Cerebellar nuclear complex (tissue), 1 donor: ENCODE data around the gene RAX2.
"Not testable (repeated sequence)": the region's sequence is repeated elsewhere in the genome, so short reads cannot be mapped to it uniquely, and the experiment has no call there.

Source experiments
- DNase-seq, 2 experiments: peaks; one replicate each; lab custom pipeline; 2025; lab: John Stamatoyannopoulos, UW

RAX2 gene

DNA sequence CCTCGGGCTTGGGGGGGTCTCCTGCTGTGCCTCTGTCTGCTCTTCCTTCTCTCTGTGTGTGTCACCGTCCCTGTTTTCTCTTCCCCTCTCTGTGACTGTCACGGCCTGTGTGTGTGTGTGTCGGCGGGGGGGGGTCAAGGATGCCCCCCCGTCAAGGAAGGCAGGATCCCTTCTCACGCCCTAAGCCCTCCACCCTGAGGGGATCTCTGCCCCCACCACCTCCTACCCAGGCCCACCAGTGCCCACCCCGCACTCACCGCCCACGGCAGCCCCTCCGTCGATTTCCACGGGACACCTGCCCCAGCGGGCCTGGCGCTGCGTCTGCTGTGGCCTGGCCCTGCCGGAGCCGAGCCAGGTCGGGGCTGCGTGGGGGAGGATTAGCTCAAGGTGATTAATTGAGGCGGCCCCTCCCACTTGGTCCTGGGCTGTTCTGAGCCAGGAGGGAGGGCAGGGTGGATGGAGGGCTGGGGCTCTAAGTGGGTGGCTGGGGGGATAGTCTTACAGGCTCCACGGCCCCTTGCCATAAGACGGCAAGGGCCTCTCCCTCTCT, at the start of gene RAX2:
Gene RAX2, minus strand, starts transcription at position 323 of the 550 bp plus-strand sequence. CDS start 486 bp downstream, outside the sequence.
- DNase-seq: no peak

DNA sequence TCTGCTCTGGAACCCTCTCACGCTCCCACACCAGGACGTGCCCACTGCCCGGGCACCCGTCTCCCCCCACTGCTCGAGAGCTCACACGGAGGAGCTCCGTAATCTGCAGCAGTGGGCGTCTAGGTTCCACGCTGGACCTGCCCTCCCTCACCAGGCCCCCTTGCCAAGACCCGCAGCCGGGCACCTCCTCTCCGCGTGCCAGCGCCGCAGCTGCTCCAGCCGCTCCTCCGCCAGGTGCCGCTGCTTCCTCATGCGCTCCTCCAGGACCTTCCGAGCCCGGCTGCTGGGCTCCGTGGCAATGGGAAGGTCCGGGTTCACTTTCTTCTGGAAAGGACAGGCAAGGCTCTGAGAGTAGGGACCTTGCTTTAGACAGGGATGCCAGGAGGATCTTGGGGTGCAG, 49.1 kb upstream of the RAX2 start:
- no peak for DNase-seq

DNA sequence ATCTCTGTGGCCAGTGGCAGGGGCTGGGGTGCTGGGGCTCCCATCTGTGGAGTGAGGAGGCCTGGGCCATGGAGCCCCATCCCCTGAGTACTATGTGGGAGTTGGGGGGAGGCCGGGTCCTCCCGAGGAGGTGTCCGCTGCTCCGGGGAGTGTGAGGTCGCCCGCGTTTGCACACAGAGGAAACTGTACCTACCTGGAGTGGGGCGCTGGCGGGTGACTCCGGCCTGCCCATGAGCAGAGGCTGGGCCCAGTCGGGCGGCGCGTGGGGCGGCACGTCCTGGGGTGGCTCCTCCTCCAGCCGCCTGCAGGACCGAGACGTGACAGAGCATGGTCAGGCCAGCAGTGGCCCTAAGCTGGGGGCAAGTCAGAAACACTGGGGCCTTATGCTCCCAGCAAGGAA, 48.0 kb upstream of the RAX2 start:
- no peak for DNase-seq

DNA sequence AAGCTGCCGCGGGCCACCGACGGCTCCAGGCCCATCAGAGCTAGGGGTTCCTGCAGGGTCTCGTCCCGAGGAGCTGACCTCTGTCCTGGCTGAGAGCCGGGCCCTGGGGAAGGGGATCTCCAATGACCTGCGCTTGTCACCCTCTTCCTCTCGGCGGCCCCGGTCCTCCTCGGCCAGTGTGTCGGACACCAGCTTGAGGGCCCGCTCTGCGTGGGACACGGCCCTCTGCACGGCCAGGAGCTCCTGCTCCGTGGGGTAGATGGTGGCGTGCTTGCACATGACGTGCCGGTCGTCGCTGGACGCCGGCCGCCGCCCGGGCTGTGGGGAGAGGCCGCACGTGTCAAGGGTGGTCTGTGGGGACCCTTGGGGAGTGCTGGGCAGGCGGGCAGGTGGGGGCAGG, 46.9 kb upstream of the RAX2 start:
- no peak for DNase-seq

DNA sequence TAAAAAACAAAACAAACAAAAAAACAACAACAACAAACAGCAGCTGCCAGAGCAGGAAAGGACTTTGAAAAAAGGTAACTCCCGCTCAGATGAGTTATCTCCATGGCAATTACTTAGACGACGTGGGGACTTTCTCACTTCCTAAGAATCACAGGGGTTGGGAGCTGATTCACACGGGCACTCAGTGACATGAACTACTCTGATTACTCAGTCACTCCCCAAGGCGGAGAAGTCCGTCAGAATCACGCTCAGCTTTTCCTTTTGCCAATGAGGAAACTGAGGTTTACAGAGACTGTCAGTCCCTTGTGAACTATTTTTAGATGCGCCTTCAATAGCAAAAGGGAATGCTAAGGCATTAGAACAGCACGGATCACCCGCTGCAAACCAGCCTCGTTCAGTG, 46.4 kb upstream of the RAX2 start:
- DNase-seq: no peak

DNA sequence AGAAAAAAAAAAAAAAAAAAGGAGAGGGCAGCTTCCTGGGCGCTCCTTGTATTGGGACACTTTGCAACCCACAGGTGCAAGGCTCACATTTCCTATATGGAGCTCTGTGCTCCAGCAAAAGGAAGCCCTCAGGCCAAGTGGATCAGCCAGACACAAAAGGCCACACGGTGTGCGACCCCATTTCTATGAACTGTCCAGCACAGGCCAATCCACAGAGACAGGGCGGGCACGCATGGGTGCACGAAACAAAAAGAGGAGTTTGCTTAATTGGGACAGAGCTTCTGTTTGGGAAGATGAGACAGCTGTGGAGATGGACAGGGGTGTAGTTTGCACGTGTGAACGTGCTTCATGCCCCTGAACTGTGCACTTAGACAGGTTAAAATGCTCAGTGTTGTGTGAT, 45.7 kb upstream of the RAX2 start:
- no peak for DNase-seq

DNA sequence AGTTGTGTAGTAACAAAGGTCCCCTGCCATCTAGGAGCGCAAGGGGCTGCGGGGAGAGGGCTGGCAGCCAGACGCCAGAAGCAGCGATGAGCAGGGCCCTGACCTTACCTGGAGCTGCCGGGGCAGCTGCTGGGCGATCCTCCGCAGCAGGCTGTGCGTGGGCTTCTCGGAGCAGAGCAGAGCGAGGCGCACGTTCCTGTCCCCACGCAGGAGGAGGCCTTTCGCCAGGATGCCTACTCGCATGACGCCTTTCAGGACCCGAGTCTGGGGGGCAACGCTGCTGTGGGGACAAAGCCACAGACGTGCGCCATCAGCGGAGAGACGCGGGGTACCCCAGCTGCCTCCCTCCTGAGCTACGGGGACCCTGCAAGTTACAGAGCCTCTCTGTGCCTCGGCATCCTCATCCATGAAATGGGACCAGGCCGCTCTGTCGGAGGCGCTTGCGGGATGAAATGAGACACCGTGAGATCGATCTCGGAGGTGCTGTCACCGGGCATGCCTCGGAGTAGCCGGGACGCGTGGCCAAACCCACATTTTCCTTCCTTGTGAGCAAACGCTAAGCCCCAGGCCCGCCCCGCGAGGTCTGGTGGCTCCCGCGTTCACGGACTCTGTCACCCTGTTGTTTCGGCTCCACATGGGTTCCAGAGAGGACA, 44.7 kb upstream of the RAX2 start:
- no peak for DNase-seq

DNA sequence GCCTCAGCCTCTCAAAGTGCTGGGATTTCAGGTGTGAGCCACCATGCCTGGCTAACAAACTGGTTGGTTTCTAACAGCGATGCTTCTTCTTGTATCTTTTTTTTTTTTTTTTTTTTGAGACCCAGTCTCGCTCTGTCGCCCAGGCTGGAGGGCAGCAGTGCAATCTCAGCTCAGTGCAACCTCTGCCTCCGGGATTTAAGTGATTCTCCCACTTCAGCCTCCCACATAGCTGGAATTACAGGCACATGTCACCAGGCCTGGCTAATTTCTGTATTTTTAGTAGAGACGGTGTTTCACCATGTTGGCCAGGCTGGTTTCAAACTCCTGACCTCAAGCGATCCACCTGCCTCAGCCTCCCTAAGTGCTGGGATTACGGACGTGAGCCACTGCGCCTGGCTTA, 44.1 kb upstream of the RAX2 start:
- DNase-seq: not testable (repeated sequence)

DNA sequence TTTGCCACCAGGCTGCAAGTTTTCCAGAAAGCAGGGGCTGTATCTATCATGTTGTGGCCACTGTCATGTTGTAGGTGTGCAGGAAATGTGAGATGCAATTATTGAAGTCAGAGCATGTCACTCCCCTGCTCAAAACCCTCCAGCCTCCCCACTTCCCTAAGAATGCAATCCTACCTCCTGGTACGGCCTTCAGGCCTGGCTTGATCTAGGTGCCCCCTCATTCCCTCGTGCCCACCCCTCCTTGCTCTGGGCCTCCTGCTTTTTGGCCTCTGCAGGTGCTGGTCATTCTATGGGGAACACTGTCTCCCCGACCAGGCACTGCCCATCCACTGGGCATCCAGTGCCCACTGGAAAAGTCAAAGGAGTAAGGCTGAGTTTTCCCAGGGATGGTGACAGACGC, 42.6 kb upstream of the RAX2 start:
- DNase-seq: no peak

DNA sequence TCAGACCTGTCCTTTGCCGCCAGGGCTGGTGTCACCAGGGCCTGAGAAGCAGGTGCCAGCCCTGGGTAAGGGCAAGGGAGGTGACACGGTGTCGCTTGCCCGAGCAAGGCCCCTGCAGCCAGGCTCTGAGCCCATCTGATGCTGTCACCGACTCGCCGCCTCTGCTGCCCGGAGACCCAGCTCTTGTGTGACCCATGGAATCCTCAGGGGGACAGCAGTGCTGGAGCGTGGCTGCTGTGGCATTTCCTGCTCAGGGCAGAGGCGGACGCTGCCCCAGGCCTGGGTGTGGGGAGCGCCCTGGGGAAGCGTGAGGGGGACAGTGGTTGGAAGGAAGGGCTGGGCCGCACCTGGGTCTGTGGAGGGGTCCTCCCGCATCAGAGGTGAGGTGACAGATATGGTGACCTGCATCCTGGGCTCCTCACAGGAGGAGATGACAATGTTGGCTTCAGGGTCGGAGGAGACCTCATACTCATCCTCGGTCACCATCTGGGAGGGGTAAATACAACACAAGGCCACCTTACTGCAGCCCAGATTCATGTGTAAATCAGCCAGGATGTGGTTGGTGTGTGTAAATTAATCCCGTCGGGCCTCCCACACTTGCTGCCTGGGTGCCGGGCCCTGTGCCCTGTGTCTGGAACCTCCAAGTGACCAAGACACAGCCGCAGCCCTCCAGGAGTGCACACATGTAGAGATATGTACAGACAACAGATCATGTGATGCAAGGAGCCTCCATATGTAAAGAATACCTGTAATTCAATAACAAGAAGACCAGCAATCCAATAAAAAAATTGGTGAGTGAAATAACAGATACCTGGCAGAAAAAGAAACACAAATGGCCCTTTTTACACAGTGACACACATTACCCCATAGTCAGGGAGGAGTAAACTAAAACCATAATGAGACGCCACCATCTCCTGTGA, 41.7 kb upstream of the RAX2 start:
- DNase-seq: no peak

DNA sequence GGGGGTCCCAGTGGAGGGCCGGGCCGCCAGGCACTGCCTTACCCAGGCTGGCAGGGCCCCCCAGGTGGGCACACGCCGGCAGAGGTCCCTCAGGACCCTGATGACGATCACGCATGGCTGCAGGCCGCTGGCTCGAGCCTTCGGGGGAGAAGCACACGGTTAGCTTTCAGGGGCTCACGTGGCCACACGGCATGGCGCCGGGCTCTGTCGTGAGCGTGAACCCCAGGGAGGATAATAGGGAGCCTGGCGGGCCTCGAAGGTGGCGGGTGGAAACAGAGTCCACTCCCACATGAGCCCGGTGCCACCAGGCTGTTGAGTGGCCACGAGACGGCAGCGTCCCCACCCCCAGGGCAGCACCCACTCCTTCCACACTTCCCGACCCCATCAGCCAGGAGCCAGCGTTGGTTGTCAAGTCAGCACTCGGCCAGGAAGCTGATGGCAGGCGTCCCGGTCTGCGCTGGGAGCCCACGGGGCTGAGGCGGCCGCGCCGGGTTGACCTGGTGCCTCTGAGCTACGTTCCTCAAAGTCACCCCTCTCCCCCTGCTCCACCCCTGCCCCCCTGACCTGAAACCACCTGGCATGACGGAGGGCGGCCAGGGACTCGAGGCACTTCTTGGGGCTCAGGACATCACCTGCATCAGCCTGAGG, 38.8 kb upstream of the RAX2 start:
- DNase-seq: no peak

DNA sequence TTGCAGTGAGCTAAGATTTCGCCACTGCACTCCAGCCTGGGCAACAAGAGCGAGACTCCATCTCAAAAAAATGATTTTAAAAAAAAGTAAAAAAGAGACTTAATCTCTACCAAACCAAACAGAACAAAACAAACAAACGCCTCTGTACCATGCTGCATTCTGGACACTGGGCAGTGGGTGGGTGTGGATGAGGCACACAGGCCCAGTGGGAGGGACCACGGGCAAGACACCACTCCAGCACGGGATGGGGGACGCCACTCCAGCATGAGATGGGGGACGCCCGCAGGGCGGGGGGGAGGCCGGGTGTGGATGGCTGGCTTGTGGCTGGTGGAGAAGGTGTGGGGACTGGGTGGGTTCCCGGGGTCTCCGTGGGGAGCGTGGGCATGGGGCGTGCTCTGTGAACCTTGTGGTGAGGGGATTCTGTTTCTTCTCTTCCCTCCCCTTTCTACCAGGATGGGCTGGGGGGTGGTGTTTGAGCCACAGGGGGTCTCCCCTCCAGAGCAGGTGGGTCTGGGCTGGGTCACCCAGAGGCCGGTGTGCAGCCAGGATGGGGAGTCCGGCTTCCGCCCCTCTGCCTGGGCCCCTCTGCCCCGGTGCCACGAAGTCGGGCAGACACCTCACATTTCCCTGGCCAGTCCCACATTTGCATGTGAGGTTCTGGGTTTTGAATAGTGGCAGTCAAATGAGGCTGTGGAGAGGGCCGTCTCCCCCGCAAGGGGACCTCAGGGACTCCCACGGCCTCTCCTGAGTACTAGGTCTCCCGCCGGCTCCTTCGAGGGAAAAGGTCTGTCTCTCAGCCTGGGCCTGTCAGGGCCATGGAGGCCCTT, 38.1 kb upstream of the RAX2 start:
- DNase-seq: no peak

DNA sequence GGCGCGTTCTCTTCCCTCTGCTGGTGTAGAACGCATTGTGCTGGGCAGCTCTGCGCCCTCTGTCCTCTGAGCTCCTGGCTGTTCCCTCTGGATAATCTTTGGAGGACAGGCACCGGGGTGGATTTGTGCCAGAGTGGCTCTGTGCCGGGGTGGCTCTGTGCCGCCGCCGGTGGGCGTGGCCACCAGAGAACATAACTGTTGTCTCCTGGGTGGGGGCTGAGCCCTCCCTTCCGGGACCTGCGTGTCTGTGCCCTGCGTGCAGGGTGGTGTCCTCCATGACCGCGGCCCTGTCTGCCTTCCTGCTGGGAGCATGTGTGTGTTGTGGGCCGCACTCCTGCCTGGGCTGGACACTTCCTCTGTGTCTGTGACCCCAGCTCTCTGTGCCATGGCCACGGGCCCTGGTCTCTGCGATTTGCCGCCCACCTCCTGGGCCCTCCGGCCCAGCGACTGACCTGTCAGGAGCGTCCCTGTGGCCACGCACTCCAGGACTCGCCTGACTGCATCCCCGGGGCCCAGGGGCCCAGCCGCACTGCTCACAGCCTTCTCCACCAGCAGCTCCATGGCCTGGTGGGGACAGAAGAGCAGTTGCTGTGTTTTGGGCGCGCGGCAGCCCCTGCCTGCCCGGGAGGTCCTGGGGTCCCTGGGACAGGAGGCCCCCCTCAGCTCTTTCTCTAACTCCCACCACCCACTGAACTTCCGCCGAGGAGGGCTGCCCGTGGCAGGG, 36.6 kb upstream of the RAX2 start:
- DNase-seq: no peak

DNA sequence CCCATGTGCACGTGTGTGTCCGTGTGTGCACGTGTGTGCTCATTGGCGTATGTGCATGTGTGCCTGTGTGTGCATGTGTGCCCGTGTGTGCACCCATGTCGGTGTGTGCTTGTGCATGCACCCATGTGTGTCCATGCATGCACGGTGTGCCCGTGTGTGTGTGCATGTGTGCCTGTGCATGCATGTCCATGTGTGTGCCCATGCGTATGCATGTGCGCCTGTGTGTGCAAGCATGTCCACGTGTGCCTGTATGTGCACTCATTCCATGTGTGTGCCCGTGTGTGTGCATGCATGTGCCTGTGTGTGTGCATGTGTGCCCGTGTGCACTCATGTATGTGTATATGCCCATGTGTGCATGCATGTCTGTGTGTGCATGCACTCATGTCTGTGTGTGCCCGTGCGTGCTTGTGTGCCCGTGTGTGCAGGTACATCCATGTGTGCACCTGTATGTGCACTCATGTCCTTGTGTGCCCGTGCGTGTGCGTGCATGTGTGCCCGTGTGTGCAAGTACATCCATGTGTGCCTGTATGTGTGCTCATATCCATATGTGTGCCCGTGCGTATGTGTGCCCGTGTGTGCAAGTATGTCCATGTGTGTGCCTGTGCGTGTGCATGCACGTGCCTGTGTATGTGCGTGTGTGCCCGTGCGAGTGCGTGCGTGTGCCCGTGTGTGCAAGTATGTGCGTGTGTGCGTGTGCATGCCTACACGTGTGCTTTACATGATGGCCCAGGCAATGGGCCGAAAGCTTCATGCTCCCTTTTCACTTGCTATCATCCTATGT, 35.7 kb upstream of the RAX2 start:
- DNase-seq: no peak

DNA sequence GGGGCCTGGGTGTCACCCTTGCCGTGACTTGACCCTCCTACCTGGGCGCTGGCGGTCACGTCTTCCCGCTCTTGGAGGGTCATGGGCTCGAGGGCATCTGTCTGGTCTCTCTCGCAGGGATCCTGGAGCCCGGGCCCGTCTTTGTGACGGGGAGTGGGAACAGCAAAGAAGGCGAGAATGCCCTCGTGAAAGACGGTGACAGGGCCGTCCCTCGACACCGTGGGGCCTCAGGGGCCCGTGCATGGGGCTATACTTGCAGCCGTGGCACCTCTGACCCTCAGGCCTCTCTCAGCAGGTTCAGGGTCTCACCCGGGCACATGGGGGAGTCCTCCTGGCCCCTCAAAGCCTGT, 35.1 kb upstream of the RAX2 start:
- no peak for DNase-seq

DNA sequence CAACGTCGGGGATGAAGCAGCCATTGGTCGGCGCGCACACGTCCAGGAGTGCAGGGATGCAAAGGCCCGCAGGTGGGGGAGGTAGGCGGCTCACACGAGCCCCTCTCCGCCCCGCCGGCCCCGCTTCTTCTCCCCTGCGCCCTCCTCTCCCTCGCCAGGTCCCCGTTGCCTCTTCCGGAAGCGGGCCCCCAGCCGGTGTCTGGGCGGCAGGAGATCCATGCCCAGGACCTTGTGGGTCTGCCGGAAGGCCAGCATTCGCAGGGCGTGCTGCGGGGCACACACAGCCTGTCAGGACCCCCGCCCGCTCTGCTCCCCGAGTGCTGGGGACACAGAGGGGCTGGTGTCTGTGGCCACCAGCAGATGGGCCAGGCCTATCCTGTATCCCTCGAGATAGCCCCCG, 33.8 kb upstream of the RAX2 start:
- DNase-seq: no peak

DNA sequence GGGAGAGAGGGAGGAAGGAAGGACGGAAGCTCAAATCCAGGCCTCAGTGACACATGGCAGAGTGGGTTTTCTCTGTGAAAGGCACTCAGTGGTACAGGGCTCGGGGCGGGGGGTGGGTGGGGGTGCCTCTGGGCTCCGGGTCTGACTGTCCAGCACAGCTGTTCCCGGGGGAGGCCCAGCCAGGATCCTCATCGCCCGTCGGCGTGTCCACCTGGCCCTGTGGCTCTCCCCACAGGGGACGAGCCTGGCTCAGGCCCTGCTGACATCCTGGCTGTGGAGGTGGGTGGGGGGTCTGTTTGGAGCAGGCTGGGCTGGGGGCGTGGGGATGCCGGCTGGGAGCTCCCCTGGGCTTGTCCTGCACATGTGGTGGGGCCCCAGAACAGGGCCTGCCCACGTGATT, 32.4 kb upstream of the RAX2 start:
- DNase-seq: no peak

DNA sequence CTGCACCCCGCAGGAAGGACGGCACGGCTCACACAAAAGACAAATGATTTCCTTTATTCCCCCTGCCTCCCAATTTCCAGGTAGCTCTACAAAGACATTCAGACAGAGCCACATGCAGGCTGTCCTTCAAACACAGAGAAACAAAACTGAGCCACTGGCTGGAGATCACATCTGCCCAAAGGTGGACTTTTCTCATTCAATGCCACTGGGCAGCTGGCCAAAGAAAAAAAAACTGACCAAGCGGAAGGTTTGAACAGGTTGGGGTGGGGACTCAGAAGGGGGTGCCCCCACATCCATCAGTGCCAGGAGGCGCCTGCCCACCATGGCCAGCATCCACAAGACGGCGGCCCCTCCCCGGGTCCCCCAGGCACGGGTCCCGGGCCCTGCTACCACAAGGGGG, 32.0 kb upstream of the RAX2 start:
- DNase-seq: no peak

DNA sequence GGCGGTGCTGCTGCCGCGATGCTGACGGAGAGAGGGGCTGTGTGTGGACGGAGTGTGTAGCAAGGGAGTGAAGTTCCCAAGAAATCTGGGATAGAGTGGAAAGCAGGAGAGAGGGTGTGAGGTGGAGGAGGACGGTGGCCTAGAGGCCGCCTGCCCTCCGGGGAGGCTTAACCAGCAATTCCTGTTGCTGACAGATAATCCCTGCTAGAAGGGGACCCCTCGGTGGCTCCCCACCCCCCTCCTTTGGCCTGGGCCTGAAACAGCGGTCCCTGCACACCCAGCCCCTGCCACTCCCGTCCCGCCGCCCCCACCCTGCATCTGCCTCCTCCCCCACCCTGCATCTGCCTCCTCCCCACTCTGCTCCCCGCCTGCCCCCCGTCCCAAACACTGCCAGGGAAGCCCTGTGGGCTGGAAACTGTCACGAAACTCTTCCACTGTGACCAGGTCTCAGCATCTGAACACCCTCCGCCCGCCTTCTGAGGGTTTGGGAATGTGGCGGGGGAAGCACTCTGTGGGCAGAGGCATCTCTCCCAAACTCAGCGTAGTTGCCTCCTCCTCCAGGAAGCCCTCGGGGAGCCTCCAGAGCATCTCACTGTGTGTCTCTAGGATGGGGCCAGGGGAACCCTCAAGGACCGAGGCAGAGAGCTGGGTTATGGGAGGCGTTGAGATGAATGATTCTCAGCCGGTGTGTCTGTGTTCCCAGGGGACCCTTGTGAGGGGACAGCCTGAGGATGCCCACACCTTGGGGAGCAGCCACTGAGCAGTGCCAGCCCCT, 31.3 kb upstream of the RAX2 start:
- no peak for DNase-seq
